Astrocyte (in vitro differentiated cells and primary cell): ENCODE measurements around the gene ZNF316.

Experiments used
- EZH2 ChIP-seq: IDR thresholded peaks from 2 replicates; pipeline ENCODE4 v1.6.1; 2012; ENCODE audit warnings: mild to moderate bottlenecking, low read length, inconsistent platforms; ENCODE audit not compliant: insufficient read depth
- TF ChIP-seq, protein P1 (sequence below): IDR thresholded peaks from 2 replicates; pipeline ENCODE4 v1.5.1; 2011; ENCODE audit warnings: low read depth, mild to moderate bottlenecking, inconsistent platforms, low read length, moderate library complexity; ENCODE audit not compliant: insufficient read depth

DNA sequence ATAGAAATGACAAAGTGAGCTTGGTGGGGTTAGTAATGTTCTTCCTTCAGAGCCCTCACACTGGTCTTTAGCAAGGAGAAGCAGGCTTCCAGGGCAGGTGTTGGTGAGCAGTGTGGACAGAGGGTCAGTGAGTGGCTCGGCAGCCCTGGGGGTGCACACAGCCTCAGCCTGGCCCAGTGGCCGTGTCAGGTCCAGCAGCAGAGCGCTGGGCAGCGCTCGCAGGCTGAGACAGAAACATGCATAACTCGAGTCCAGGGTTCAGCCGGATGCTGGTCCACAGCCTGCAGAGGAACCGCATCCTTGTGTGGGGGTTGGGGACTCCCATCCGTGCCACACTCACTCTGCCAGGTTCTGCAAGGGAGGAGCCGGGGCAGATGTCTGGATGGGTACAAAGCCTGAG is 32.7 kb upstream of the ZNF316 start:
- TF ChIP-seq, protein P1, sequence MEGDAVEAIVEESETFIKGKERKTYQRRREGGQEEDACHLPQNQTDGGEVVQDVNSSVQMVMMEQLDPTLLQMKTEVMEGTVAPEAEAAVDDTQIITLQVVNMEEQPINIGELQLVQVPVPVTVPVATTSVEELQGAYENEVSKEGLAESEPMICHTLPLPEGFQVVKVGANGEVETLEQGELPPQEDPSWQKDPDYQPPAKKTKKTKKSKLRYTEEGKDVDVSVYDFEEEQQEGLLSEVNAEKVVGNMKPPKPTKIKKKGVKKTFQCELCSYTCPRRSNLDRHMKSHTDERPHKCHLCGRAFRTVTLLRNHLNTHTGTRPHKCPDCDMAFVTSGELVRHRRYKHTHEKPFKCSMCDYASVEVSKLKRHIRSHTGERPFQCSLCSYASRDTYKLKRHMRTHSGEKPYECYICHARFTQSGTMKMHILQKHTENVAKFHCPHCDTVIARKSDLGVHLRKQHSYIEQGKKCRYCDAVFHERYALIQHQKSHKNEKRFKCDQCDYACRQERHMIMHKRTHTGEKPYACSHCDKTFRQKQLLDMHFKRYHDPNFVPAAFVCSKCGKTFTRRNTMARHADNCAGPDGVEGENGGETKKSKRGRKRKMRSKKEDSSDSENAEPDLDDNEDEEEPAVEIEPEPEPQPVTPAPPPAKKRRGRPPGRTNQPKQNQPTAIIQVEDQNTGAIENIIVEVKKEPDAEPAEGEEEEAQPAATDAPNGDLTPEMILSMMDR, result no peak
- TF ChIP-seq EZH2, result no peak
